GM23248 (cell line): ENCODE measurements around the gene ICAM1. TPM values are rescaled to one million over a fixed set of nuclear protein-coding genes. Genes with fewer than 3 reads are reported as not detected.

Experiments used
- DNase-seq: peaks from one replicate; pipeline ENCODE4 v3.0.0-alpha.2; 2015
- H2AFZ ChIP-seq: fragments of 200-600 bp; sonication (generic); 2 replicates; pipeline ENCODE4 v1.6.1; 2016; ENCODE audit warnings: antibody characterized with exemption
- H3F3A ChIP-seq: fragments of 200-600 bp; sonication (generic); 2 replicates; pipeline ENCODE4 v1.6.1; 2016; ENCODE audit warnings: mild to moderate bottlenecking, antibody characterized with exemption, mixed run types; ENCODE audit not compliant: insufficient read depth
- H3K27ac ChIP-seq: fragments of 200-600 bp; sonication (generic); 2 replicates; pipeline ENCODE4 v1.5.1; 2016; ENCODE audit warnings: mild to moderate bottlenecking
- H3K27me3 ChIP-seq: fragments of 200-600 bp; sonication (generic); replicated peaks from 2 replicates; pipeline ENCODE4 v1.6.1; 2016; ENCODE audit warnings: mild to moderate bottlenecking; ENCODE audit not compliant: insufficient read depth
- H3K36me3 ChIP-seq: fragments of 200-600 bp; sonication (generic); 2 replicates; pipeline ENCODE4 v1.6.1; 2016; ENCODE audit warnings: low read depth, mild to moderate bottlenecking
- H3K4me1 ChIP-seq: fragments of 200-600 bp; sonication (generic); 2 replicates; pipeline ENCODE4 v1.6.1; 2016; ENCODE audit warnings: mild to moderate bottlenecking; ENCODE audit not compliant: insufficient read depth
- H3K4me2 ChIP-seq: fragments of 200-600 bp; sonication (generic); one replicate; pipeline ENCODE4 v1.6.1; 2016; ENCODE audit warnings: mild to moderate bottlenecking; ENCODE audit not compliant: unreplicated experiment
- H3K4me3 ChIP-seq: fragments of 200-600 bp; sonication (generic); 2 replicates; pipeline ENCODE4 v1.5.1; 2016; ENCODE audit warnings: mild to moderate bottlenecking
- H3K79me2 ChIP-seq: fragments of 200-600 bp; sonication (generic); 2 replicates; pipeline ENCODE4 v1.6.1; 2016; ENCODE audit warnings: mild to moderate bottlenecking; ENCODE audit not compliant: insufficient read depth
- H3K9ac ChIP-seq: fragments of 200-600 bp; sonication (generic); 2 replicates; pipeline ENCODE4 v1.6.1; 2016; ENCODE audit warnings: mild to moderate bottlenecking
- H3K9me2 ChIP-seq: fragments of 200-600 bp; sonication (generic); 2 replicates; pipeline ENCODE4 v1.6.1; 2016; ENCODE audit warnings: mixed run types, mild to moderate bottlenecking, moderate library complexity; ENCODE audit not compliant: insufficient read depth
- H3K9me3 ChIP-seq: fragments of 200-600 bp; sonication (generic); one replicate; pipeline ENCODE4 v1.6.1; 2017; ENCODE audit warnings: low read depth
- H4K20me1 ChIP-seq: fragments of 200-600 bp; sonication (generic); 2 replicates; pipeline ENCODE4 v1.6.0; 2016; ENCODE audit not compliant: insufficient read depth
- EZH2 ChIP-seq: fragments of 200-600 bp; sonication (generic); IDR thresholded peaks from 2 replicates; pipeline ENCODE4 v1.6.1; 2018; ENCODE audit warnings: antibody characterized with exemption, mild to moderate bottlenecking; ENCODE audit not compliant: insufficient read depth, poor library complexity, severe bottlenecking
- EZH2phosphoT487 ChIP-seq: fragments of 200-600 bp; sonication (generic); IDR thresholded peaks from 2 replicates; pipeline ENCODE4 v1.6.1; 2018; ENCODE audit warnings: antibody characterized with exemption, moderate library complexity, mild to moderate bottlenecking, low read depth; ENCODE audit not compliant: insufficient read depth
- WGBS, 2 experiments: methylation state at CpG; one replicate each; pipeline ENCODE4 v1.1.6; 2015 to 2017; ENCODE audit warnings: low lambda C conversion rate in 2 of 2, low coverage in 1 of 2; ENCODE audit errors: missing lambda C conversion rate in 2 of 2; 5-methylcytosine and 5-hydroxymethylcytosine counted together
- in situ Hi-C: fragments of 300-500 bp; cut with MboI; formaldehyde crosslinking; loops from 2 replicates; pipeline ENCODE4 v1.15.0; 2020
- polyA plus RNA-seq: library from polyadenylated mRNA; unstranded; fragments of >200 nt; fragmentation: Nextera tagmentation; extraction: Ambion mirVana; gene quantifications from 2 replicates; pipeline ENCODE4 v1.2.1, GENCODE V29; 2016
- total RNA-seq: library from RNA; depleted of rRNA; stranded (reverse); fragments of >200 nt; shearing (Covaris generic); gene quantifications from 2 replicates; pipeline ENCODE4 v1.2.3, GENCODE V29; 2014

Gene ICAM1
- total and polyA plus RNA-seq, 2 experiments from 2014 or later = 21.6 to 23.6 TPM

GRCh38 chr19:10228393-10228792 lies 42.5 kb upstream of the ICAM1 start:
- Histone ChIP-seq H3K4me1 (peaks cover 10% of the 10 kb centered on the region), H3K36me3 (no peaks in the 10 kb centered on the region), H3K9ac (no peak overlapping the region), H2AFZ (no peak overlapping the region), H3K79me2 (peaks cover 65% of the 10 kb centered on the region), H3K27me3 (no peaks in the 10 kb centered on the region), H3K4me2 (no peak overlapping the region), H3K9me3 (no peaks in the 10 kb centered on the region), H3K9me2 (no peaks in the 10 kb centered on the region), H4K20me1 (no peaks in the 10 kb centered on the region), H3F3A (peaks cover 45% of the 10 kb centered on the region), H3K27ac (no peak overlapping the region), H3K4me3 (no peak overlapping the region)
- no peak for DNase-seq
- 69 to 73% methylated on average over 5 of the region's 5 CpGs for WGBS, 2 experiments
- in situ Hi-C loops = loop anchor here (25.0 kb wide), 1 partner anchor 291 kb away; the partner anchor contains the start of gene OLFM2
- TF ChIP-seq EZH2phosphoT487 = no peak
- TF ChIP-seq EZH2 = no peak

DNA sequence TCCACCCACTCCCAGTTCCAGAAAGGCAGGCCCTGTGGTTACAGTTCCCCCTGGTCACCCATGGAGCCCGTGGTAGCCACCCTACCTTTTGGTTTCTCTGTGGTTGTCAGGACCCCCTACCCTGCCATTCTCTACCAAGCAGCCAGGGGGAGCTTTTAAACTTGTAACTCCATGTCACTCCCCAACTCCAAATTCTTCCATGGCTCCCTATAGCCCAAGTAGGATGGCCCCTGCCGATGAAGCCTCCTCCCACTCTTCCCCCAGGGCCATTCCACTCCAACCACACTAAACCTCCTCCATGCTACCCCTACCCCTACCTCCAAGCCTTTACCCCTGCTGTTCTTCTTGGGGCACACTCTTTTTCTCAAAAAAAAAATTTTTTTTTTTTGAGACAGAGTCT lies 42.0 kb upstream of the ICAM1 start:
- H3K36me3 ChIP-seq = no peaks in the 10 kb centered on the region
- H3K79me2 ChIP-seq = peaks cover 60% of the 10 kb centered on the region
- peaks cover 45% of the 10 kb centered on the region for H3F3A ChIP-seq
- H3K9me2 ChIP-seq = no peaks in the 10 kb centered on the region
- H3K4me3 ChIP-seq = no peak overlapping the region
- H2AFZ ChIP-seq = no peak overlapping the region
- no peak overlapping the region for H3K4me2 ChIP-seq
- TF ChIP-seq EZH2phosphoT487 (no peak), EZH2 (no peak)
- WGBS, 2 experiments = 31 to 50% methylated on average over 2 of the region's 2 CpGs
- H3K9me3 ChIP-seq = no peaks in the 10 kb centered on the region
- in situ Hi-C loops = loop anchor here (25.0 kb wide), 1 partner anchor 292 kb away; the partner anchor contains the start of gene OLFM2
- no peaks in the 10 kb centered on the region for H3K27me3 ChIP-seq
- H3K27ac ChIP-seq = peak overlapping the region; percentile 77; the same call in 1 of the 2 replicates
- peak; percentile 70 for DNase-seq
- no peaks in the 10 kb centered on the region for H4K20me1 ChIP-seq
- H3K4me1 ChIP-seq = peaks cover 10% of the 10 kb centered on the region
- no peak overlapping the region for H3K9ac ChIP-seq

GRCh38 chr19:10230173-10230860 lies 40.6 kb upstream of the ICAM1 start:
- H3K9me2 ChIP-seq = no peaks in the 10 kb centered on the region
- H4K20me1 ChIP-seq = no peaks in the 10 kb centered on the region
- peaks cover 45% of the 10 kb centered on the region for H3F3A ChIP-seq
- H3K4me1 ChIP-seq = peaks cover 10% of the 10 kb centered on the region
- TF ChIP-seq EZH2phosphoT487 (no peak), EZH2 (no peak)
- peak; percentile 68 for DNase-seq
- H3K27ac ChIP-seq = peak overlapping the region; percentile 77
- no peaks in the 10 kb centered on the region for H3K36me3 ChIP-seq
- no peaks in the 10 kb centered on the region for H3K9me3 ChIP-seq
- H2AFZ ChIP-seq = peak overlapping the region; percentile 72
- peak overlapping the region; percentile 93 for H3K9ac ChIP-seq
- H3K79me2 ChIP-seq = peaks cover 46% of the 10 kb centered on the region
- peak overlapping the region; percentile 92 for H3K4me3 ChIP-seq
- WGBS, 2 experiments = 1 to 2% methylated on average over 29 to 63 of the region's 70 CpGs
- in situ Hi-C loops = loop anchor here (25.0 kb wide), 1 partner anchor 293 kb away; the partner anchor contains the start of gene OLFM2
- no peaks in the 10 kb centered on the region for H3K27me3 ChIP-seq
- peak overlapping the region; percentile 85 for H3K4me2 ChIP-seq

DNA sequence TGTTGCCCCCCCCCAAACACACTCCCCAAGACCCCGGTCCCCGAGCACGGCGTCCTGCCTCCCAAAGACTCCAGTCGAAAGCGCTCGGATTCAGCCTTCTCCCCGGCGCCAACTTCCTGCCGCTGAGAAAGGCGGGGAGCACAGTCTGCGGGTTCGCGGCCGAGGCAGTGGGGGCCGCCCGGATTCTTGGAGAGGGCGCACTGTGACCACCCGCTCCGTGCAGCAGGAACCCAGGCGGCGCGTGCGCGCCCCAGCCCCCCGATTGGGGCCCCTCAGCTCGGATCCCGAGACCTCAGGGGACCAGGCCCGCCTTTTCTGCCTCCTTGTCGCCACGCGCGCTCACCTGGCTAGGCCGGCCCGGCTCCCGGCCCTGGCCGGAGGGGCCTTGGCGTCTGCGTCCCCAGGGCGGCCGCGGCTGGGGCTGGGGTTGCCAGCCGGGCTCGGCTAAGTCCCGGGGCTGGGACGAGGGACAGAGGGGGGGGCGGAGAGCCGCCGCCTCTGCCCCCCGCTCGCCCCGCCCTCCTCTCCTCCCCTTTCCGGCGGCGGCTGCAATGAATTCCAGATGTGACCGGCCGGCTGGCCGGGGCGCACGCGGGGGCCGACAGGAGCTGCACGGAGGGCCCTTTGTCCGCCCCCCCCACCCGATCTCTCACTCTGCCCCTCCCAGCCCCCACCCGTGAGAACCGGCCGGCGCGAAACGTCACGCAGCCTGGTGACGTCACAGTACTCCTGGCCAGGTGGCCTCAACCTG lies 39.9 kb upstream of the ICAM1 start, which contains the start of gene S1PR2:
TSS of gene S1PR2 (minus strand) at position 471 of the 751 bp plus-strand sequence. CDS start 6,426 bp downstream, outside the sequence.
- Histone ChIP-seq H3K79me2 (peaks cover 38% of the 10 kb centered on the region), H3K4me1 (peaks cover 5% of the 10 kb centered on the region), H3K9ac (peak within 1 kb of the TSS; percentile 93), H4K20me1 (no peaks in the 10 kb centered on the region), H3K4me3 (peak within 1 kb of the TSS; percentile 92), H3K27ac (peak within 1 kb of the TSS; percentile 77), H3K9me2 (no peaks in the 10 kb centered on the region), H3F3A (peaks cover 39% of the 10 kb centered on the region), H3K4me2 (peak within 1 kb of the TSS; percentile 85), H3K27me3 (no peaks in the 10 kb centered on the region), H2AFZ (peak within 1 kb of the TSS; percentile 72), H3K36me3 (no peaks in the 10 kb centered on the region), H3K9me3 (no peaks in the 10 kb centered on the region)
- peak; percentile 91 for DNase-seq
- WGBS, 2 experiments = 1% methylated on average over 25 to 64 of the region's 73 CpGs
- TF ChIP-seq EZH2 = no peak
- in situ Hi-C loops = loop anchor here (25.0 kb wide), 1 partner anchor 294 kb away; the partner anchor contains the start of gene OLFM2
